HK-2 (cell line): ENCODE measurements around the gene ATXN2L.
"Not testable (repeated sequence)": the region's sequence is repeated elsewhere in the genome, so short reads cannot be mapped to it uniquely, and the experiment has no call there.

Experiments
- DNase-seq: peaks from one replicate; pipeline ENCODE4 v3.0.0-alpha.2; 2018; ENCODE audit not compliant: unreplicated experiment

ATXN2L gene

DNA sequence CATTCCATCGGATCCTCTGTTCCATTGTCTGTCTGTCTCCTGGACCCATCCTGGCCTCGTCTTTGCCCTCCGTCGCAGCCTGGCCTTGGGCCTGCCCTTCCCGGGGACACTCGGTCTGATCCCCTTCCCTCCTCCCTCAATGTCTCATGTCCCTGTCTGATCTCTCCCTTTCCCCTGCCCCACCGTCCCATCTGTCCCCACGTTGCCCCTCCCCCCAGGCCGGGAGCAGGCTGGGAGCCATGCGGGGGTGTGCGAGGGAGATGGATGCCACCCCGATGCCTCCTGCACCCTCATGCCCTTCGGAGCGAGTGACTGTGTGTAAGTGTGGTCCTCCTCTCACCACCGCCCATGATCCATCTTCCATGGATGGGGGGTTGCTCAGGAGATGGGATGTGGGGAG is 50.2 kb downstream of the ATXN2L start:
- no peak for DNase-seq

DNA sequence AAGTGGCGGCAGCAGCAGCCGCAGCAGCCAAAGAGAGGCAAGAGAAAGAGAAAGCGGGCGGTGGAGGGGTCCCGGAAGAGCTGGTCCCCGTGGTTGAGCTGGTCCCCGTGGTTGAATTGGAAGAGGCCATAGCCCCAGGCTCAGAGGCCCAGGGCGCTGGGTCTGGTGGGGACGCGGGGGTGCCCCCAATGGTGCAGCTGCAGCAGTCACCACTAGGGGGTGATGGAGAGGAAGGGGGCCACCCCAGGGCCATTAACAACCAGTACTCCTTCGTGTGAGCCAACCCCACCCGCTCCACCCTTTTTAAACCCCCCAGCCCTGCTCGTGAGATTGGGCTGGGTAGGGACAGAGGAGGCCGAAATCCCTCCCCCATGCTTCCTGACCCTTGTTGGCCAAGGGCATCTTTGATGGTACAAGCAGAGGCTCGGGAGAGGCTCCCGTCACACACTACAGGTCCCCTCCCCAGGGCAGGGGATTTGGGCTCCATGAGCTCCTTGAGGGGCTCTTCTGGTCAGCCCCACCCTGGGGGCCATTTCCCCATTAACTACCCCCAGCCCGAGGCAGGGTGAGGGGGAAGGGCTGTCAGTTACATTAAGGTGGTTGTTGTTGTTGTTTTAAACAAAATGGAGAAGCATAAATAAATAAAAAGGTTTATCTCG is 50.9 kb downstream of the ATXN2L start:
- no peak for DNase-seq

DNA sequence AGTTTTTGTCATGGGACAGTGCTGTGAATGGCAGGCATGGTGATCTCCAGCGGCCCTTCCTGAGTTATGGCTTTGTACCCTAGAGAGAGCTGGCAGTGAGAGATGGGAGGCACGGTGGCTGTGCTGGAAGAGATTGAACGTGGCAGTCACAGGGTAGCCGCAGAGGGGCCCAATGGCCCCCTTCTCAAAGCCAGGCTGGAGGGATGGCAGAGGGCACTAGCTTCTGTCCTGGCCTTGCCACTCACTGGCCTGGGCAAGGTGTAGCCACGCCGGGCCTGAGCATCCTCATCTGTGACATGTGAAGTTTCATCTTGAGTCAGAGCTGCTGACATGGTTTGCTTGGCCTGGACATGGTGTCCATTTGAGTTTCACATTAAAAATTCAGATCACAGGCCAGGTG is 51.6 kb downstream of the ATXN2L start:
- no peak for DNase-seq

GRCh38 chr16:28875134-28876018 is 52.6 kb downstream of the ATXN2L start:
- DNase-seq: no peak

GRCh38 chr16:28876019-28876659 is 53.3 kb downstream of the ATXN2L start:
- no peak for DNase-seq

GRCh38 chr16:28876973-28877654 is 54.3 kb downstream of the ATXN2L start:
- DNase-seq: no peak

DNA sequence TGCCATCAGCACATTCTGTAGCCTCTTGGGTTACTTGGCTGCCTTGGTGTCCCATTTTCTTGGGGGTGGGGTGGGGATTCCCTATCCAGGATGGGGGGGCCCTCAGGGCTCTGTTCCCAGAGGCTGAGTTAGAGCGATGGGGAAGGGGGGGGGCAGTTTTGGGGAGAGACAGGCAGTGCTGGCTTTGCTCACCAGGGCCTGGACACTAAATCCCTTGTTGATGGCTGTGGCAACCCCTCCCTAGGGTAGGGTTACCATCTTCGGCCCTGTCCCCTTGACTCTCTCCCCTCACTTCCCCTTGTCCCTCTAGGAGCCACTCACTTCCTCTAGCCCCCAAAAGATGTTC is 54.8 kb downstream of the ATXN2L start:
- DNase-seq: no peak

DNA sequence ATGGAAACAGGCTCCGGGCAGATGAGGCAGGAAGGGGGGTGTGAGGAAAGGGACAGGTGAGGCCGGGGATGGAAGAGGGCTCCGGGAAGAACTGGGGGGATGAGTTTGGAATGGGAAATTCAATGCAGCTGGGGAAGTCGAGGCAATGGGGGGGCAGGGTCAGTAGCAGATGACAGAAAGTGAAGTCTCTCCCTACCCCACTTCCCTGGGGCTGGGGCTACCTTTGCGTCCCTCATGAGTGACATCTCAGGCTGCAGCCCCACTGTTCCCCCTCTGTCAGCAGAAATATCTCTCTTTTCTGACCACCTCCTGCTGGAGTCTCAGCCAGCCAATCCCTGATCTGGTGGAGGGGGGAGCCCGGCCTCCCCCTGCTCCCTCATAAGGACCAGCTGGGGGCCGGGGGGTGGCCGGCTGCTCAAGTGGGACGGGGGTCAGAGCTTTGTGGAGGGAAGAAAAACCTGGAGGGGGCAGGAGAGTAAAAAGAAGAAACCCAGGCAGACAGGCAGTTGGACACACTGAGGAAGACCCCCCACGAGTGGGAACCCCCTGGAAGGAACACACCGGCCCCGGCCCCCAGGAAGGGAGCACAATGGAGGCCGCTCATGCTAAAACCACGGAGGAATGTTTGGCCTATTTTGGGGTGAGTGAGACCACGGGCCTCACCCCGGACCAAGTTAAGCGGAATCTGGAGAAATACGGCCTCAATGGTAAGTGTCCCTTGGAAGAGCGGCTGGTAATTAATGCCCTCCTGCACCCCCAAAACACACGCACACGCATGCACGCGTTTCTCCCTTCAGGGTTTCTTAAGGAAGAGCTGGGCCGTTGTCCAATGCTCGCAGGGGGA is 55.5 kb downstream of the ATXN2L start, which contains the start of gene ATP2A1:
TSS of gene ATP2A1 (plus strand) at position 406 of the 844 bp plus-strand sequence. CDS start at position 590, 184 bp downstream.
- DNase-seq: no peak

DNA sequence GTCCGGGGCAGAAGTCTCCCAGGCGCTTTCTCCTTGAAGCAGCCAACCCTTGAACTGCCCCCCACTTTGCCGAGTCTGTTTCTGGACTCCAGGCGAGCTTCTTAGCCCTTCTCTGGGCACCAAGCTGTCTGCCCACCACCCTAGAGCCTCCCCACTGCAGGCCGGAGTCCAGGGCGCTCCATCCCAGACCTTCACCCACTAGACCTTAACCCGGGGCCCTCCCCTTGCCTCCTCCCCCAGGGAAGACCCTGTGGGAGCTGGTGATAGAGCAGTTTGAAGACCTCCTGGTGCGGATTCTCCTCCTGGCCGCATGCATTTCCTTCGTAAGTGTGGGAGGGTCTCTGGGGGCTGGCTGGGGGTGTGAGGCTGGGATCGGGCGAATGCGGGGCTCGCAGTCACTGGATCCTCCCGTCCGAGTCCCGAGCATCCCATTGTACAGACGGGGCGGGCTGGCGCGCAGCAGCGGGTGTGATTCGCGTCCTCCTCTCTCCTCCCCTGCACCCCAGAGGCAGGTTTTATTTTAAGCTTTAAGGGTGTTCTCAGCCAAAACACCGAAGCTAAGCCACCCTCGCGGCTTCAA is 56.6 kb downstream of the ATXN2L start:
- DNase-seq: no peak

- peak; percentile 86 for DNase-seq
These were observed 57.2 kb downstream of the ATXN2L start for GRCh38 chr16:28879841-28880588.

DNA sequence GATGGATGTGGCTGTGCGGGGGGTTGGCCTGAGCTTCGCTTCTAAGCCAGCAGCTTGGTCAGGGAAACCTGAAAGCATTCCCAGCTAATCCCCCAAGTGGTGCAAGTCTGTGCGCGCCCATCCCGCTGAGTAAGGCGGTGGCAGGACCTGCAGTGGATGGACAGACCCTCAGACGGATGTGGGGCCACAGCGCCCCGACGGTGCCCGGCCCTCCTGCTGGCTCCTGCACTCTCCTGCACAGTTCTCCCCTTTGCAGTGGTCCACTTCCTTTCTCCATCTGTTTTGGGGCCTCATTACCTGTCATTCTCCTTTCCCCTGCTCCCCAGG is 57.8 kb downstream of the ATXN2L start:
- no peak for DNase-seq

- DNase-seq: no peak
These were observed 58.2 kb downstream of the ATXN2L start for GRCh38 chr16:28880955-28881354.

GRCh38 chr16:28881565-28881964 is 58.8 kb downstream of the ATXN2L start:
- not testable (repeated sequence) for DNase-seq

- DNase-seq: no peak
These were observed 59.9 kb downstream of the ATXN2L start for GRCh38 chr16:28882551-28883160.

DNA sequence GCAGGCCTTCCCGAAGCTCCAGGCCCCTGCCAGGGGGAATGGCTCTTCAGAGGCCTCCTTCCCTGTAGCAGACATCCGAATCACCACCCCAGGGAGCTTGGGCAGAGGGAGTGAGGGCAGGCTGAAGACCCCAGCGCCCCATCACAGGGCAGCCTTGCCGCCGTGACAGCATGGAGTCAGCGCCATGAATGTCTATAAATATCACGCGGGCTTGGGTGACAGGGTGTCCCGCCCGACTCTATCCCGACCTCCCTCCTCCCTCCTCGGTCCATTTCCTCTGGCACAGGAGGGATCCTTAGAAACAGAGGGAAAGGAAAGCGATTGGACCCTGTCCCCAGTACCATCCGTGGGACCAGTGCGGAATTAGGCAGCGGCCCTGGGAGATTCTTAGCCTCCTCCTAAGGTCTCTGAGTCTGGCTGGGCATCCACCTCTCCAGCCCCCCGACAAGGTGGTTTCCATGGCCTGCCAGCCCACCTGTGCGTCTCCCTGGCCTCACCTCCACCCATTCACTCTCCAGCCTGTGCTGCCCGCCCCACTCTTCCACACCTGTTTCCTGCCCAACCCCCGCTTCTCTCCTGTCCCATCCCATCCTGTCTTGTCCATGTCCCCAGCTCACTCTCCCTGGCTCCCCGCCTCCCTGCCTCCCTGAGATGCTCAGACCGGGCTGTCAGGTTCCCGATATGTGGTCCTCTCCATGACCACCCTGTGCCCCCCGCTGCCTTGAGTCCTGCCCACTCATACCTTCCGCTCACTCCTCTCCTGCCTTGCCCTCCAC is 60.6 kb downstream of the ATXN2L start:
- DNase-seq: no peak

DNA sequence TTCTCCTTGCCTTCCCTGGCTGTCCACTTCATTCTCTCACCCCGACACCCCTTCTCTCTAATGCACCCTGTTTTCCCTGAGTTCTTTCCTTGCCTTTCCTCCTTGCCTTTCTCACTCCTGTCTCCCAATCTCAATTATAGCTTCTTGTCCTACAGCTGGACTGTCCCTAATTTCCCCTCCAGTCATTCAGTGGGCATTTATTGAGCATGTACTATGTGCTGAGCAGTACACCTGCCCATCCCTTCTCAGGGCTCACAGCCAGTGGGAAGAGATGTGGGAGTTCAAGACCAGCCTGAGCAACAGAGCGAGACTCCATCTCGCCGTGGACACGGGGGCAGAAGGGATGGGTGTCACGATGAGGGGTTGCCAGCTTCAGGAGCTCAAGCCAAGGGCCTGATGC is 61.2 kb downstream of the ATXN2L start:
- DNase-seq: no peak
